Smooth muscle cell (in vitro differentiated cells): ENCODE measurements around the gene ABCC6. TPM values are rescaled to one million over a fixed set of nuclear protein-coding genes. Genes with fewer than 3 reads are reported as not detected.
"Not testable (repeated sequence)": the region's sequence is repeated elsewhere in the genome, so short reads cannot be mapped to it uniquely, and the experiment has no call there.

Source experiments
- DNase-seq: peaks from one replicate; lab custom pipeline; 2025; ENCODE audit not compliant: unreplicated experiment; lab: John Stamatoyannopoulos, UW
- H2AFZ ChIP-seq: fragments of 200-600 bp; sonication (generic); 2 replicates; pipeline ENCODE4 v1.6.0; 2016; ENCODE audit warnings: antibody characterized with exemption, low read depth, mild to moderate bottlenecking
- H3F3A ChIP-seq: fragments of 200-600 bp; sonication (generic); 2 replicates; pipeline ENCODE4 v1.6.0; 2017; ENCODE audit warnings: antibody characterized with exemption, low read depth
- H3K27ac ChIP-seq: fragments of 200-600 bp; sonication (generic); 2 replicates; pipeline ENCODE4 v1.5.1; 2016; ENCODE audit warnings: low read depth, mild to moderate bottlenecking
- H3K27me3 ChIP-seq: fragments of 200-600 bp; sonication (generic); 2 replicates; pipeline ENCODE4 v1.6.1; 2016; ENCODE audit warnings: low read depth, mild to moderate bottlenecking
- H3K36me3 ChIP-seq: fragments of 200-600 bp; sonication (generic); 2 replicates; pipeline ENCODE4 v1.5.1; 2016; ENCODE audit warnings: low read depth
- H3K4me1 ChIP-seq: fragments of 200-600 bp; sonication (generic); 2 replicates; pipeline ENCODE4 v1.5.1; 2016; ENCODE audit warnings: low read depth
- H3K4me2 ChIP-seq: fragments of 200-600 bp; sonication (generic); 2 replicates; pipeline ENCODE4 v1.6.0; 2016; ENCODE audit warnings: mild to moderate bottlenecking
- H3K4me3 ChIP-seq: fragments of 200-600 bp; sonication (generic); 2 replicates; pipeline ENCODE4 v1.5.1; 2016; ENCODE audit warnings: mild to moderate bottlenecking
- H3K79me2 ChIP-seq: fragments of 200-600 bp; sonication (generic); 2 replicates; pipeline ENCODE4 v1.6.0; 2016; ENCODE audit warnings: low read depth, mild to moderate bottlenecking
- H3K9ac ChIP-seq: fragments of 200-600 bp; sonication (generic); 2 replicates; pipeline ENCODE4 v1.6.0; 2016; ENCODE audit warnings: low read depth
- H3K9me3 ChIP-seq: fragments of 200-600 bp; sonication (generic); replicated peaks from 2 replicates; pipeline ENCODE4 v1.5.1; 2016; ENCODE audit warnings: low read depth
- H4K20me1 ChIP-seq: fragments of 200-600 bp; sonication (generic); 2 replicates; pipeline ENCODE4 v1.6.0; 2016; ENCODE audit warnings: low read depth
- CTCF ChIP-seq: fragments of 200-600 bp; sonication (generic); IDR thresholded peaks from 2 replicates; pipeline ENCODE4 v1.5.1; 2017; ENCODE audit warnings: borderline replicate concordance, mild to moderate bottlenecking, antibody characterized with exemption; ENCODE audit not compliant: insufficient read depth, poor library complexity, severe bottlenecking
- WGBS: methylation state at CpG from one replicate; pipeline ENCODE4 v1.1.7; 2016; ENCODE audit warnings: low lambda C conversion rate; 5-methylcytosine and 5-hydroxymethylcytosine counted together
- polyA plus RNA-seq: library from polyadenylated mRNA; unstranded; fragments of >200 nt; fragmentation: Nextera tagmentation; extraction: Ambion mirVana; gene quantifications from 2 replicates; pipeline ENCODE4 v1.2.1, GENCODE V29; 2016
- total RNA-seq: library from RNA; depleted of rRNA; stranded (reverse); fragments of >200 nt; gene quantifications from 2 replicates; pipeline ENCODE4 v1.2.3, GENCODE V29; 2014

ABCC6 gene
- total and polyA plus RNA-seq, 2 experiments from 2014 or later = 0.94 to 1.9 TPM

- H3K79me2 ChIP-seq = no peaks in the 10 kb centered on the region
- no peaks in the 10 kb centered on the region for H3K36me3 ChIP-seq
- WGBS = 79% methylated on average over 3 of the region's 4 CpGs
- no peak overlapping the region for H3K4me3 ChIP-seq
- H3K4me2 ChIP-seq = no peak overlapping the region
- no peak for TF ChIP-seq CTCF
- no peaks in the 10 kb centered on the region for H3K9me3 ChIP-seq
- H3K27ac ChIP-seq = no peak overlapping the region
- no peaks in the 10 kb centered on the region for H3F3A ChIP-seq
- no peaks in the 10 kb centered on the region for H3K4me1 ChIP-seq
- no peak overlapping the region for H3K9ac ChIP-seq
- no peak overlapping the region for H2AFZ ChIP-seq
- H3K27me3 ChIP-seq = no peaks in the 10 kb centered on the region
- H4K20me1 ChIP-seq = no peaks in the 10 kb centered on the region
- no peak for DNase-seq
Observed at GRCh38 chr16:16185095-16185494, 38.2 kb downstream of the ABCC6 start.

GRCh38 chr16:16184594-16184993 is 38.7 kb downstream of the ABCC6 start:
- H3K4me1 ChIP-seq = no peaks in the 10 kb centered on the region
- H3K4me2 ChIP-seq = no peak overlapping the region
- no peak for DNase-seq
- no peaks in the 10 kb centered on the region for H4K20me1 ChIP-seq
- TF ChIP-seq CTCF = no peak
- no peak overlapping the region for H3K4me3 ChIP-seq
- H3K27ac ChIP-seq = no peak overlapping the region
- H3K9ac ChIP-seq = no peak overlapping the region
- H3K27me3 ChIP-seq = no peaks in the 10 kb centered on the region
- WGBS = 87% methylated on average over 5 of the region's 5 CpGs
- no peaks in the 10 kb centered on the region for H3K36me3 ChIP-seq
- no peaks in the 10 kb centered on the region for H3K9me3 ChIP-seq
- no peaks in the 10 kb centered on the region for H3K79me2 ChIP-seq
- H3F3A ChIP-seq = no peaks in the 10 kb centered on the region
- H2AFZ ChIP-seq = no peak overlapping the region

GRCh38 chr16:16183562-16183961 is 39.7 kb downstream of the ABCC6 start:
- H3F3A ChIP-seq = no peaks in the 10 kb centered on the region
- no peak overlapping the region for H3K4me3 ChIP-seq
- DNase-seq = no peak
- no peak overlapping the region for H3K9ac ChIP-seq
- H2AFZ ChIP-seq = no peak overlapping the region
- no peaks in the 10 kb centered on the region for H3K79me2 ChIP-seq
- no peaks in the 10 kb centered on the region for H4K20me1 ChIP-seq
- H3K4me2 ChIP-seq = no peak overlapping the region
- H3K27ac ChIP-seq = no peak overlapping the region
- TF ChIP-seq CTCF = peak; percentile 17
- no peaks in the 10 kb centered on the region for H3K27me3 ChIP-seq
- WGBS = 78% methylated on average over 8 of the region's 8 CpGs
- no peaks in the 10 kb centered on the region for H3K36me3 ChIP-seq
- H3K4me1 ChIP-seq = no peaks in the 10 kb centered on the region
- no peaks in the 10 kb centered on the region for H3K9me3 ChIP-seq

GRCh38 chr16:16182918-16183317 is 40.4 kb downstream of the ABCC6 start:
- Histone ChIP-seq H2AFZ (no peak overlapping the region), H3K9me3 (no peaks in the 10 kb centered on the region), H3K4me3 (no peak overlapping the region), H3F3A (no peaks in the 10 kb centered on the region), H3K27me3 (no peaks in the 10 kb centered on the region), H3K36me3 (no peaks in the 10 kb centered on the region), H3K4me2 (no peak overlapping the region), H3K9ac (no peak overlapping the region), H4K20me1 (no peaks in the 10 kb centered on the region), H3K4me1 (no peaks in the 10 kb centered on the region), H3K27ac (no peak overlapping the region), H3K79me2 (no peaks in the 10 kb centered on the region)
- DNase-seq = no peak
- 94% methylated on average over 8 of the region's 8 CpGs for WGBS
- TF ChIP-seq CTCF = no peak

- H3K36me3 ChIP-seq, DNase-seq, H3K27me3 ChIP-seq, H3K9ac ChIP-seq, H2AFZ ChIP-seq, H3K4me3 ChIP-seq, H3K4me2 ChIP-seq, H4K20me1 ChIP-seq, H3K4me1 ChIP-seq, H3K9me3 ChIP-seq, H3F3A ChIP-seq, H3K27ac ChIP-seq, H3K79me2 ChIP-seq: not testable (repeated sequence)
- 76% methylated on average over 3 of the region's 3 CpGs for WGBS
Observed at GRCh38 chr16:16181748-16182147, 41.5 kb downstream of the ABCC6 start.
